Stimulated activated CD8-positive, alpha-beta memory T cell treated with anti-CD3 and anti-CD28 coated beads, Interleukin-4, amount 100 ng/mL, for 1 hour (primary cell): ENCODE results near the gene PTPRG.
"Not testable (repeated sequence)": the region's sequence is repeated elsewhere in the genome, so short reads cannot be mapped to it uniquely, and the experiment has no call there.

Experiments
- DNase-seq, 2 donors: peaks; one replicate each; pipeline ENCODE4 v3.0.0-alpha.2; 2020; ENCODE audit warnings: low read depth in 2 of 2, low spot score in 1 of 2

Gene PTPRG

GRCh38 chr3:61682671-61683548 lies 121.5 kb downstream of the PTPRG start:
- DNase-seq, result no peak

- no peak for DNase-seq
Measured at GRCh38 chr3:61683549-61684236, 122.3 kb downstream of the PTPRG start.

- DNase-seq, result no peak
Measured at GRCh38 chr3:61684386-61684785, 123.0 kb downstream of the PTPRG start.

- DNase-seq, result no peak
Measured at GRCh38 chr3:61685755-61686154, 124.4 kb downstream of the PTPRG start.

- no peak for DNase-seq
Measured at GRCh38 chr3:61686228-61686648, 124.9 kb downstream of the PTPRG start.

- DNase-seq, result no peak
Measured at GRCh38 chr3:61687206-61687605, 125.8 kb downstream of the PTPRG start.

GRCh38 chr3:61687663-61688306 lies 126.4 kb downstream of the PTPRG start:
- DNase-seq, result no peak

GRCh38 chr3:61688307-61688984 lies 127.1 kb downstream of the PTPRG start:
- DNase-seq, result no peak

- DNase-seq, result no peak
Measured at GRCh38 chr3:61690016-61690415, 128.6 kb downstream of the PTPRG start.

GRCh38 chr3:61691466-61691865 lies 130.1 kb downstream of the PTPRG start:
- DNase-seq, result no peak

GRCh38 chr3:61697301-61697700 lies 135.9 kb downstream of the PTPRG start:
- no peak for DNase-seq

GRCh38 chr3:61698278-61699072 lies 137.1 kb downstream of the PTPRG start:
- not testable (repeated sequence) for DNase-seq

GRCh38 chr3:61699622-61700021 lies 138.3 kb downstream of the PTPRG start:
- DNase-seq, result no peak

- no peak for DNase-seq
Measured at GRCh38 chr3:61701011-61701410, 139.6 kb downstream of the PTPRG start.

- no peak for DNase-seq
Measured at GRCh38 chr3:61702453-61702852, 141.1 kb downstream of the PTPRG start.

- DNase-seq, result no peak
Measured at GRCh38 chr3:61704807-61705206, 143.4 kb downstream of the PTPRG start.

- no peak for DNase-seq
Measured at GRCh38 chr3:61707492-61707891, 146.1 kb downstream of the PTPRG start.

GRCh38 chr3:61710920-61711319 lies 149.5 kb downstream of the PTPRG start:
- DNase-seq, result not testable (repeated sequence)

GRCh38 chr3:61714225-61714624 lies 152.9 kb downstream of the PTPRG start:
- no peak for DNase-seq

GRCh38 chr3:61715886-61716527 lies 154.6 kb downstream of the PTPRG start:
- DNase-seq, result no peak
